PFSK-1 (cell line): ENCODE measurements around the gene SLC25A47.
A peak's percentile ranks its signal among the peaks of the same experiment; 100 is the strongest.

Experiments
- FOXP2 ChIP-seq: optimal IDR thresholded peaks from 2 replicates; pipeline ENCODE3; 2011; ENCODE audit warnings: borderline replicate concordance, control low read depth, inconsistent platforms; ENCODE audit not compliant: insufficient read depth; ENCODE audit errors: extremely low read length, extremely low read depth
- POLR2AphosphoS5 ChIP-seq: IDR thresholded peaks from 2 replicates; pipeline ENCODE4 v1.6.1; 2012; ENCODE audit warnings: low read depth, mild to moderate bottlenecking, control low read depth, low read length, moderate library complexity
- REST ChIP-seq, 2 experiments: IDR thresholded peaks; 2 replicates each; pipeline versions ENCODE4 v1.6.1 to v1.8.0; 2011 to 2012; ENCODE audit warnings: low read depth in 2 of 2, low read length in 2 of 2, control low read depth in 1 of 2, inconsistent platforms in 1 of 2, mild to moderate bottlenecking in 1 of 2, moderate library complexity in 1 of 2; ENCODE audit not compliant: insufficient read depth in 1 of 2
- SIN3A ChIP-seq: IDR thresholded peaks from 2 replicates; pipeline ENCODE4 v1.6.1; 2012; ENCODE audit warnings: mild to moderate bottlenecking, low read length, moderate library complexity, borderline replicate concordance; ENCODE audit not compliant: insufficient read depth
- TAF1 ChIP-seq: IDR thresholded peaks from 2 replicates; pipeline ENCODE4 v1.6.1; 2012; ENCODE audit warnings: low read length, control low read depth, borderline replicate concordance; ENCODE audit not compliant: insufficient read depth

SLC25A47 gene

GRCh38 chr14:100306101-100306997, 16.8 kb upstream of the SLC25A47 start, which contains the start of gene SLC25A29:
Gene SLC25A29, minus strand, starts transcription at chr14:100306444. Its CDS starts 212 bp downstream, at chr14:100306232.
- TF ChIP-seq POLR2AphosphoS5 (no peak), FOXP2 (peak; percentile 5)

GRCh38 chr14:100306998-100307765, 16.0 kb upstream of the SLC25A47 start:
- TF ChIP-seq TAF1 (no peak), FOXP2 (no peak), POLR2AphosphoS5 (no peak), SIN3A (no peak), REST (IDR thresholded peaks at IDR 0.05; ENCODE audit: insufficient read depth in 1 of 2, low read depth in 2 of 2, low read length in 2 of 2) (no peak)

DNA sequence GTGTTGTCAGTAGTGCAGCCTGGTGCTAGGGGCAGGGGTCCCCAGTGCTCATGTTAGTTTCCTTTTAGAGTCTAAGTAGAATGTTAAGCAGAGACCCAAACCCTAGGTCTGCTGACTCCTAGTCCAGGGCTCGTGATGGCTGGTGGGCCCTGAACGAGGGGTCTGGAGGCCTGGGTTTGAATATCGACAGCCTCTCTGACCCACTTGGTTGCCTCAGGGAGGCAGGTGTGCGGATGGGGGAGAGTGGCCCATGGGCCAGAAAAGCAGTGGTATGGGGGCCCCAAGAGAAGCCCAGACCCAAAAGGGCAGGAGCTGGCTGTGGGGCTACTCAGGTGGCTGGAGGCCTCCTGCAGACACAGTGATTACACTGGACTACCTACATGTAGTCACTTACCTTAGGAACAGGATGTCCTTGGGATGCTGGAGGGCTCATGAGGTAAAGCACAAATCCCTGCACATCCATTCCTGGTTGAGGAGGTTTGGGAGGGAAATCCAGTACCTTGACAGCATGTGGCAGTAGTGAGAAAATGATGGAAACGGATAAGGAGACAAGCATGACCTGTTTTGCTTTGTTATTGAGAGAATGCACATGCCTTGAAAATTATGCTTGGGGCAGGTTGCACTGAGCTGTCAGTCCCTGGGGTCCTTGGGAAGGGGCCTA, 15.2 kb upstream of the SLC25A47 start:
- TF ChIP-seq SIN3A: no peak

DNA sequence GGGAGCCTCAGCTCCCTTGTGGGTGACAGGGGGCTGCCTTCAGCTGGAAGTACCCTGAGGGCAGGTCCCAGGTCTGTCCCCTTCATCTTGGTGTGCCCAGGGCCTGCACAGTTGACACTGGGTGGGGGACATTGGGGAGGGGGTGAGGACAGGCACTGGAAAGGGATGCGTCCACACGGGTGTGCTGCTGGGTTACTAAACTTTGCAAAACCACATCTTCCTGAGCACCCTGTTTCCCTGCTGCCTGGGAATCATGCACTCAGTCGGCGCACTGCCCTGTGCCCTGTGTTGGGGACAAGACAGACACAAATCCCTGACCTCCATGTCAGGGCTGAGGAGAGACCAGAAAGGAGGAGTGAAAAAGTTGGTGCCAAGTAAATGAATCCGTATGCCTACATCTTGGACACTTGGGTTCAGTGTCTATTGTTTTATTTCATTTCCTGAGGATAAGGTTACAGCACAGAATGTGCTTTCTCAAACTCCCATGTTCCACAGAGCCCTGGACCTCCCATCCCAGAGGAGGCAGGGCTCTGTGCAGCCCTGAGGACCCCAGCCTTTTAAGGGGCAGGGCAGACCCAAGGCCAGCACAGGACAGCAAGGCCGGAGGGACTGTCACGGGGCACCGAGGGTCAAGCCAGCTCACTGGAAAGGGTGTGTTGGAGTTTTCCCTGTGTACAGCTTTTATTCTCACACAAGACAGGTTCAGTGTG, 14.0 kb upstream of the SLC25A47 start:
- TF ChIP-seq FOXP2: no peak
- no peak for TF ChIP-seq POLR2AphosphoS5
- no peak for TF ChIP-seq SIN3A
- TF ChIP-seq REST (IDR thresholded peaks at IDR 0.05; ENCODE audit: insufficient read depth in 1 of 2, low read depth in 2 of 2, low read length in 2 of 2): no peak
- TF ChIP-seq TAF1: no peak

GRCh38 chr14:100312877-100313400, 10.2 kb upstream of the SLC25A47 start:
- no peak for TF ChIP-seq FOXP2
- no peak for TF ChIP-seq POLR2AphosphoS5
- no peak for TF ChIP-seq SIN3A
- no peak for TF ChIP-seq TAF1
- no peak for TF ChIP-seq REST (IDR thresholded peaks at IDR 0.05; ENCODE audit: insufficient read depth in 1 of 2, low read depth in 2 of 2, low read length in 2 of 2)
